IPS DF 4.7 (cell line): ENCODE results near the gene COL10A1.
"Not testable (repeated sequence)": the region's sequence is repeated elsewhere in the genome, so short reads cannot be mapped to it uniquely, and the experiment has no call there.

ENCODE experiments used
- DNase-seq: peaks from one replicate; pipeline ENCODE4 v3.0.0-alpha.2; 2013; ENCODE audit warnings: low spot score; ENCODE audit errors: extremely low read depth

COL10A1 gene

DNA sequence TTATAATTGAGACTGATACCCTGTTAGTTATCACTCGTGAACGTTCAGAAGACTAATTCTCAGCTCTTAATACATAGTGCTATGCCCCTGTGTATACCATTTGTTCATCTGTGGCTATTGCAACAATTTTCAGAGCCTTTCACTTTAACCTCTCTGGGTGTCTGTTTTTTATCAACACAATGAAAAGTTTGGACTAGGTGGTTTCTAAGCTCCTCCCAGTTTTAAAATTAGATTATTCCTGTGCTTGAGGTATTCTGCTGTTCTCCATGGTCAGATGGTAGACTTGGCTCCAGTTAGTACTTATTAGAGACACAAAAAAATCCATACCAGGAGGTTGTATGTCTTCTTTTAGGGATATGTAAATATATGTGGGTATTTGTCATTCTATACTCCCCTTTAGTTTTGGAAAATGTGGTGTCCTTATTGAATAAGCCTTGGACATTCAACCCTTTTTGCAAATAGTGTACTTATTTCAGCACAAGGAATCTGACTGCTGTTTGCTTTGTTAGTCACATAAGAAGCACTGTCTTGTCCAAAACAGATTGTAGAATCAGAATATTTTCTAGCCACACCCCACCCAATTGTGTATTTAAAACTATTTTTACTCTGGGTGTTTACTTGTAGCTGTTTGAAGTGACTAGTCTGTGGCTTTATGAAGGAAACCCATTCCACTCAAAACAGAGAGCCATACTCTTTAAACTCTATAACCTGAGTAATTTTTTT is 2.0 kb upstream of the COL10A1 start:
- no peak for DNase-seq

DNA sequence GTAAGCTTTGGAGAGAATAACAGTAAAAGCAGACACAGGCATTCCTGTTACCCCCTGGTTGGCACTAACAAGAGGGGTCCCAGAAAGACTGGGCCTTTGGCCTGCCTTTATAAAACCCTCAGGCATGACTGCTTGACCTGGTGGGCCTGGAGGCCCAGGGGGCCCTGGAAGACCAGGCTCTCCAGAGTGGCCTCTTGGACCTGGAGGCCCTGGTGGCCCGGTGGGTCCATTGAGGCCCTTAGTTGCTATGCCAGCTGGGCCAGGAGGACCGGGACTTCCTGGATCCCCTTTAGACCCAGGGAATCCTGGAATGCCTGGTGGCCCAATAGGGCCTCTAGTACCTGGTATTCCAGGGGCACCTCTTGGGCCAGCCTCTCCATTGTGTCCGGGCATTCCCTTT is 5.5 kb downstream of the COL10A1 start:
- DNase-seq = no peak

DNA sequence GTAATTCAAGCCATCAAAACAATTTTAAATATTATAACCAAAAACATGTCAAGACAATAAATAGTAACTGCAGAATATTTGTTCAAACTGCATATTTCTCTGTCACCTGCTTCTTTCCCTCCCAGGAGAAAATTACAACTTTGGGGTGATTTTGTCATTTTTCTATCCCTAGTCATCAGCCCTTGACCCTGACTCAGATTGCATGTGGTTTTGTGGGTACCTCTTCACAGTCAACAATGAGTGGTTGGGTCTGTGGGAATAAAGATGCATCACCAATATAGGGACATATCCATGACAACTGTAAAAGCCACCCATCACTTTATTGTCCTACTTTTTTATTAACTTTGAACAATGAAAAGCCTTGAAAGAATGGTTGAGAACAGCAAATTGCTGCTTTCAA is 7.3 kb downstream of the COL10A1 start:
- DNase-seq = no peak

DNA sequence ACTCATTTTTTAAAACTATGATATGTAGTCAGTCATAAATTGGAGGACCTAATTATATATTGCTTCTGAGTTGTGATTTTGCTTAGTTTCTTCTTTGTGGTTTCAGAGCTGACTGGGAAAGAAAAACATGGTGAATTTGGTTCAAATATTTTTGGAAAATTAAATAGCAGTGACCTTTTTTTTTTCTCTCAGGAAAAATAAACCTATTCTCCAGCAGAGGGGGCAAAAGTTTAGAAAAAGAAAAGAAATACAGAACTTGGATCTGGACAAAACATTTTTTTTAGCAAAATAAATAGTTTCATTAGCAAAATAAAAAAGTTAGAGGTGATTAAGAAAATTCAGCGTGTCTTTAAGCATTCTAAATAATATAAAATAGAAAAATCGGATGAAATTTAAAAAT is 10.2 kb downstream of the COL10A1 start:
- DNase-seq = no peak

DNA sequence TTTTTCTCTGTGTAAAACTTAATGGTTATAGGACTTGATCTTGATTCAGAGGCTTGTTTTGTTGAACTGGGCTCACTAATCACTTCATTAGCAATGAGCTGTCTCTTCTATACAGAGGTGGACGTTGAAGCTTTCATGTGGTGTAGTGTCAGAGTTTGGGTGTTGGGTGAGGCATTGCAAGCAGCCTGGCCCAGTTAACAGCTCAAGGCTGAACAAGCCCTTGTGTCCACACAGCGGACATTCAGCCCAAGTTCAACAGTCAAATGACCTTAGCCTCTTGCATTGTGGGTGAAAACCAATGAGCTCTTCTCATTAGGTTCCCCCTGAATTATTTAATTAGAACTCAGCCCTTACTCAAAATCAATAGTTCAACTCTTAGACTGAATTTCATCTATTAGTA is 12.5 kb downstream of the COL10A1 start:
- no peak for DNase-seq

DNA sequence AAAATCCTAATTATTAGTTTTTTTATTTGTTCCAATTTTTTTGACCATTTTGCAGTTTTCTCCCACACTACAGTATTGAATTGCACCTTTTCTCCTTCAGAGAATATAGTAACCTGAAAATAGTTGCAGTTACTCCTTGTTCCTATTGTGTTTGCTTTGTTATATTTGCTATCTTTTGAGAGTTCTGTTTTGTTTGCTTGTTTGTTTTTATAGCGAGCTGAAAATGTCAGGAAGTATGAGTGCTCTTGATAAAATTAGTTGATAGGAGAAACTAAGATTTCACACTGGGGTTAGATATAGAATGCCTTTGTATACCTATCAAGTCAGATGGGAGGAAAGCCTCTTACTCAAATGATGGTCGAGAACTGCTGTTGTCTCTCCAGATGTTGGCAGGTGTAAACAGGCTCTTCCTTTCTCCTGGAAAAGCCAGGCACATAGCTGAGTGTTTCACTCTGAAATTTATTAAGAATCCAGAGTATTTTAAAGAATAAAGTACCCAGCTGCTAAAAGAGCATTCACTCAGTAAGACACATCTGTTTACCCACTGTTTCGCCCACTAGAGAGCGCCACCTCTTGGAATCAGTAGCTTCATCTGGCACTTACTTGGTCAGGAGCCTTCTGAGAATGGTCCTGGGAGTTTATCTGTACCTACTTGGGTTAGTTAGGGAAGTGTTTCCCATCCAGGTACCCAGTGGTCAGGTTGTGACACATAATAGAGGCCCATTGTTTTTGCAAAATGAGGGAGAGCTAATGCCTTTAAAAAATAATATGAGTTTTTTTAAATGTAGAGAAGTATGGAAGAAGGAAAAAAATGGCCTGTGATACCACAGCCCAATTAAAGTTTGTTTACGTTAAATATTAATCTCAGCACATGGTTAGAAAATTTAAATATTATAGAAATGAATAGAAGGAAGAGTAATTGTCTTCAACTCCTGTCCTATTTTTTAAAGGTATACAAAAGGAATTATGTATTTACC is 14.1 kb downstream of the COL10A1 start:
- peak; percentile 49 for DNase-seq

DNA sequence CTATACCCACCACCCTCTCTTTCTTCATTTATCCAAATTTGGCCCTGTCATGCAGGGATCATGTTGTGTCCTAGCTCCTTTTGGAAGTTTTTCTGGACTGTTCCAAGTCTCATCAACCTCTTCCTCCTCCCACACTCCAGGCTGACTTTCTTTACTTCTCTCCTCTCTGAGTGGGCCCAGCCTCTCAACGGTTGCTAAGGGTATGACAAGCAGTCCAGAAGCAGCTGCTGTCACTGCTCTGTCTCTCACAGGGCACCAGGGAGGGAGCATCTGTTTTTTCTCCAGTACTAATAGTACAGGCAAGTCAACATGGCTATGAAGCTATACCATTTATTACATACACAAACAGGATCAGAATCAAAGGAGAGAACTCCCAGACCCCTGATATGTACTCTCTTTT is 17.1 kb downstream of the COL10A1 start:
- no peak for DNase-seq

DNA sequence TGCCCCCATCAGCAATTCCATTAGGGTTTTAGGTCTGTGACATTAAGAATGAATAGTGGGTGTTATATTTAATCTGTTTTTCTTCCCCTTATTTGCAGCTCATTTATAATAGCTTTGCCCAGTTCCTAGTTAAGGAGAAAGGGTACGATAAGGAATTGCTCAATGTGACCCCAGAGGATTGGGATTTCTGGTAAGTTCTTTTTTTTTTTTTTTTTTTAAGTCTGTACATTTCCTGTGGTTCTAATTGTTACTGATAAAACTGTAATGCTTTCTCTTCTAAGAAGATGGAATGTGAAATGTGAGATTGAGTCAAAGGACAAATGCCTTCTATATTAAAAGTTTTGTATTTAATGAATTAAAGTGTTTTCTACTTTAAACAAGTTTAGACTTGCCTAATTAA is 19.8 kb downstream of the COL10A1 start:
- DNase-seq = no peak

DNA sequence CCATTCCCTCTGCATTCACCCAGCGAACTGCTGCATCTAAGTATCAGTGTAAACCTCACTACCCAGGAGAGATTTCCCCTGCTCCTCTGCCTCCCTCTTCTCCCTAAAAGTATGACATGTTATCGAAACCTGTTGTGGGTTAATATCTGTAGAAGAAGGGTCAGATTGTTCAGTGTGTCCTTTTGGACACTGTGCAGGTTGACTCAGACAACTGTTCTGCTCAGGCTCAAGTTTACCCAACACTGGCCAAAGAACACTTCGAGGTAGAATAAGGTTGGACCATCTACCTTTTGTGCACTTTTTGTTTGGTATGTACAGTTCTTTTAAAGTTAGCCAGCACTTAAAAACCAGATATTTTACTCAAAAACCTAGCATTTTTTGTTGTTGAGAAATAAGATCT is 20.7 kb downstream of the COL10A1 start:
- no peak for DNase-seq

DNA sequence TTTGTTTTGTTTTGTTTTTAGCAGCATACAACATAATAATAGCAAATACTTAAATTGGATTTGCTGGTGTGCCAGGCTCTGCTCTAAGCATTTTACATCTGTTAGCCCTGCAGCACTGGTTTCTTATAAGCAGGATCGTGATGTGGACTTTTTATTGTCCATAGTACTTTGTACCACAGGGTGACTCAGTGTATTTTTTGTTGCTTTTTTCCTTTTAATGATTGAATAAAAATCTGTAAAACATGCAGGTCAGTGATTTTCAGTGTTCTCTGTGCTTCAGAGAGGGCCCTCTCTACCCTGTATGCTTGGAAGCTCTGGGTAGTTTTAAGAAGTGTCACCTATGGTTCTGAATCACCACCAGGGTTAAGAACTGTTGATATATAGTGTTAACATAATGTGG is 21.3 kb downstream of the COL10A1 start:
- no peak for DNase-seq

DNA sequence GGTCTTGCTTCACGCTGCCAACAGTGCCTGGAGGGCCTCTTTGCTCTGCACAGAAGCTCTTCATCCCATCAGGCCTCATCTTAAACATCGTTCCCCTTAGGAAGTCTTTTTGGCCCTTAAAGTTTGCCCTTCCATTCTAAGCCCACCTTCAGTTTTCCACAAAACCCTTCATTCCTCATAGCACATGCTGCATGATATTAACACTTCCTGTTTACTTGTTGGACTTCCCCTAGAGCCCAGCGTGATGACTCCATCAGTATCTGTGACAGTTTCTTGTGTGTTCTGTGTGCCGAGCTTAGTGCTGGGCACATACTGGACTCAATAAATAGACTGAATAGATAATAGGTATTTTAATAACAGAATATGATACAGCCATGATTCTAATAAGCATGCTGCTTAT is 23.1 kb downstream of the COL10A1 start:
- no peak for DNase-seq

DNA sequence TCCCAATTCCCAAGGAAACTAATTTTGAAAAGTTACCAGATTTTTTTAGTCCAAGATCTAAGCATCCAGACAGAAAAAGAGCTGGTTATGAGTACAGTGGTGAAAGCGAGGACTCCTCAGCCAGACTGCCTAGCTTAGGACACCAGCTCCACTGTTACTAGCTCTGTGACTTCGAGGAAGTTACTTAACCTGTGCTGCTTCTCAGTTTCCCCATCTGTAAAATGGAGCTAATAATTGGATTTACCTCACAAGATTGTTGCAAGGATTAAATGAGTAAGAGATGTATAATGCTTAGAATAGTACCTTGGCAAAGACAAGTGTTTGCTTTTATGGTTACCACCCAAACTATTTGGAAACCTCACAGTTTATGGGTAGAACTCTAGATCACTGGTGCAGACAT is 24.1 kb downstream of the COL10A1 start:
- no peak for DNase-seq

DNA sequence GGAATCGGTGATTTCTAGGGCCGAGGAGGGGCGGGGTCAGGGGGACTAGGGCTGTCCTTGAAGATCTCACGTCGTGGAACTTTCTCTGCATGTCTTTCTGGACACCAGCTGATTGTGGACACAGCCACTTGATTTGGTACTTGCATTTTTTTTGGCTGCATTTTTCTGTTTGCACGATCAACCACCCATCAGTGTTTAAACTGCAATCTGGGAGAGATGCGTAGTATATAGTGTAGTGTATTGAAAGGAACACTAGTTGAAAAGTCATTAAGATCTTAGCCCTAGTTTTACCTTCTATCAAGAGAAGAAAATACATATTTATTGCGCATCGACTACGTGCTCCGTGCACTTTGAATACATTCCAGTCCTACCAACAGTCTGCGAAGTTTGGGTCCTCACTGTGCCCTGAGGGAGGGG is 24.6 kb downstream of the COL10A1 start:
- DNase-seq = no peak

DNA sequence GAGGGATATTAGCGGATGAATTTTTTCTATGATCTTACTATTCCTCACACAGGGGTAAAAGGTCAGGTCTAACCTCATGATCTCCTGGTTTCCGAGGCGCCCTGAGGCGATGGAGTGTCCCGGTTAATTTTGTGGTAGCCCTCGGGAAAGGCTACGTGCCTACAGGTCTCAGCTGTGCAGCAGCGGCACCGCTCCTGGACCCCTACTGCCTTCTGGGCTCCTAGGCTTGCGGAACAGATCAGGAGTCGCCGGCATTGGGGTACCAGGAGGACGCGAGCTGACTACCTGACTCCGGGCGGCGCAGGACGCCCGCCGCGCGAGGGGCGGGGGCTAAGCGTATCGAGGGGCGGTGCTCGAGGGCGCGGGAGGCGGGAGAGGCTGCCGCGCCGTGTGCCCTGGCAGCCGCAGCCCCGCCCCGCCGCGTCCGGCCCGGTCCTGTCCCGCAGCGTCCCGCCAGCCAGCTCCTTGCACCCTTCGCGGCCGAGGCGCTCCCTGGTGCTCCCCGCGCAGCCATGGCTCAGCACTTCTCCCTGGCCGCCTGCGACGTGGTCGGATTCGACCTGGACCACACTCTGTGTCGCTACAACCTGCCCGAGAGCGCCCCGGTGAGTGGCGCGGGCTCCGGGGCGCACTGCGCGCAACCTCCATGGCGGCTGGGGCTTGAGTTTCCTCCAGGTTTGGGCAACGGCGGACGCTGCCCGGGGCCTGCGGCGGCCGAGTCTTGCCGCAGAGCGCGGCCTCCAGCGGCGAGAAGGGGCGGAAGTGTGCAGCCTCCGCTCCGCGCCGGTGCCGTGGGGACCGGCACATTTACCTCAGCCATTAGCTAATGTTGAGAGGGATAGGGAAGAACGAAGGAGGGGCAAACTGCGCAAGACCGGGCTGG is 25.3 kb downstream of the COL10A1 start, which contains the start of gene NT5DC1:
Gene NT5DC1, plus strand, starts transcription at position 435 of the 883 bp plus-strand sequence. Its CDS starts 78 bp downstream, at position 513.
- peak; percentile 41 for DNase-seq

DNA sequence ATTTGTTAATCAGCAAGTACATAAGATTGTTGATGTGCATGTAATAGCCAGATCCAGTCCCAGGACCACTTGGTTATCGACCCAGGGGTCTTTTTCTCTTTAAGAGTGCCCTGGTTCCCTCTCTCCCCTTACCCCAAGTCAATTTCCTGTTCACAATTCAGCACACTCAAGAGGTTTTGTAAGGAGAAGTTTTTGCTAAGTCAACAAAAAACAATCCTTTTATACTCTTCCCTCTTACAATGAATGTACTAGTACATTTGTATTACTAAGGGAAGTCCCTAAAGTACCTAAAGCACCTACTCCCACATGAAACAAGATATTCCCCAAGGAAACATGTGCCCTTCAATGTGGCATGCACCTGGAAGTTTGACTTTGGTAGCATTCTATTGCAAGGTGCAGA is 26.9 kb downstream of the COL10A1 start:
- DNase-seq = no peak

DNA sequence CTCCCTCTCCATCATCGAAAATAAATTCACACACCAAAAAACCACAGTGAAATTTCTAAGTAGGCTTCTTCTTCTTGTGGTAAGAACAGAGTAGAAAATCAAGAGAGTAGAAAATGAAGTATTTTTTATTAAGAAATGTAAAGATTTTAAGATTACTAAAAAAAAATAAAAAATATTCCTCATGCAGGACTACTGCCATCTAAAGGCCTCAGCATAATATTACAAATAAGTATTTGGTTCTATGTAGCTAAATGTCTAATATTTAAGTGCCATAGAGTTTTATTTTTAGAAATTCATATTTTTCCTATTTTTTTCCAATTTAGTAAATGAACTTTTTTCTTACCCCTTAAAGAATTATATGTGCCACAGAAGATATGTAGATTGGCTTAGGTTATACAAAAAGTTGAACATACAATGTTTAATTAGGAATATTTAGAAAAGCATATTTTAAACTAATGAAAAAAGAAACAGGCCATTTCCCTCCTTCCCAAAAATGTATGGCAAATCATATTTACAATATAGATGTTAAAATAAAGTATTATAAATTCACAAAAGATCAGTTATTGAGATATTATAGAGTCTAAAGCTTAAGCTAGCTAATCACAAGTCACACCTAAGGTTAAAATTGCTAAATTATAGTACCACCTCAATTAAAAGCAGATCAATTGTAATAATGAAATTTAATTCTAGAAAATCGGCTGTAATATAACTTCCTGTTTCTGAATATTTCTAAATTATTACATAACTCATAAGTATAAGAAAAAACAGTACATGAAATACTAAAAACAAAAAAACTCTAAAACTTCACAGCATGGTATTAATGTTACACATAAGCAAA is 28.7 kb downstream of the COL10A1 start:
- no peak for DNase-seq

DNA sequence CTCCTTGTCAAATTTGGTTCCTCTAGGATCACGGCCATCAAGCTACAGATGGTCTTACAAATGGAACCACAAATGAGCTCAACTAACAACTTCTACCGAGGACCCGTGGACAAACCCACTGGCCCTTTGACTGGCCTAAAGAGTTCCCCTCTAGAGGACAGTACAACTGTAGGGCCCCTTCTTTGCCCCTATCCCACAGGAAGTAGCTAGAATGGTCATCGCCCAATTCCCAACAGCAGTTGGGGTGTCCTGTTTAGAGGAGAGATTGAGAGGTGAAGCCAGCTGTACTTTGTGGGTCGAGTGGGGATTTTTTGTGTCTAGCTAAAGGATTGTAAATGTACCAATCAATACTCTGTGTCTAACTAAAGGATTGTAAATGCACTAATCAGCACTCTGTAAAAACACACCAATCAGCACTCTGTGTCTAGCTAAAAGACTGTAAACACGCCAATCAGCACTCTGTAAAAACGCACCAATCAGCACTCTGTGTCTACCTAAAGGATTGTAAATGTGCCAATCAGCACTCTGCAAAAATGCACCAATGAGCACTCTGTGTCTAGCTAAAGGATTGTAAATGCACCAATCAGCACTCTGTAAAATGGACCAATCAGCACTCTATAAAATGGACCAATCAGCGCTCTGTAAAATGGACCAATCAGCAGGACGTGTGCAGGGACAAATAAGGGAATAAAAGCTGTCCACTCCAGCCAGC is 29.7 kb downstream of the COL10A1 start:
- DNase-seq = not testable (repeated sequence)

DNA sequence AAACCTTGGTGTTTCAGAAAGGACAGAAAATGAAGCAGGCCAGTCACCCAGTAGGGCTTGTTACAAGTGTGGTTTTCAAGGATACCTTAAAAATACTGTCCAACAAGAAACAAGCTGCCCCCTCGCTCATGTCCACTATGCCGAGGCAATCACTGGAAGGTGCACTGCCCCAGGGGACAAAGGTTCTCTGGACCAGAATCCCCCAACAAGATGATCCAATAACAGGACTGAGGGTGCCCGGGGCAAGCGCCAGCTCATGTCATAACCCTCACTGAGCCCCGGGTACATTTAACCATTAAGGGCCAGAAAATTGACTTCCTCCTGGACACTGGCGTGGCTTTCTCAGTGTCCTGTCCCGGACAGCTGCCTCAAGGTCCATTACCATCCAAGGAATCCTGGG is 31.9 kb downstream of the COL10A1 start:
- no peak for DNase-seq

DNA sequence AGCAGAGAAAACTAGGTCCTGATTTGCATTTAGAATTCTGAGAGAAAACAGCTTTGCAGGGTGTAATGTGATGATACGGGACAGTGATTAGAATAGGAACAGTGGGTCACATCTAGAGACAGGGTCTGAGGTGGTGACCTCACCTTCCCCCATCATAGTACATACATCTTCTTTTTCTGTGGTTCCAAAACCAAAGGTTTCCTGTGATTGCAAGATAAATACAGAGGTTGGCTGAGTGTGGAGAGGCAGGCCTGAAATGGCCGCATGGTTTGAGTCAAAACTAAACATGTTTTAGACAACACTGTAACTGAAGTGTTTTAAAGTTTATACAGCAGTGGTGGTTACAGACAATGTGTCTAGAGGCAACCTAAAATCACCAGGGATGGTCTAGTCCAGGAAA is 35.7 kb downstream of the COL10A1 start:
- DNase-seq = no peak

DNA sequence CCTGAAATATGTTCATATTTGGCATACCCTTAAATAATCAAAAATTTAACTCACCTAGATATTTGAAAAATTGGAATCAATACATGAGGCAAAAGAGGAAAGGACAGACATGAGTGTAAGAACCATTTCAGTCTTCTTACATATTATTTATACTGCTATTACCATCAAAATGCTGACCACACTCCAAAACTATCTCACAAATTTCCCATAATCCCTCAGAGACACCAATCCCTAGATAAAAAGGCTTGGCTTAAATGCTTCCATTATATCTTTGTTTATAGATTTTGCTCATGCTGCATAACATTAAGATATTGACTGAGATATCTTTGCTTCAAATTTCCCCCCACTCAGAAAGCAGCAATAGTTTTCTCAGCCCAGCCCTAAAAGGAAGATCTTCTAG is 37.0 kb downstream of the COL10A1 start:
- DNase-seq = no peak
